Measurements from ENCODE around the gene MRPS27.

GRCh38 chr5:72226950-72227349, 93.1 kb downstream of the MRPS27 start:
- no peak for TF ChIP-seq FOXM1 (IDR thresholded peaks at IDR 0.05; ENCODE audit: borderline replicate concordance, low read depth)
- no peak for TF ChIP-seq NFIC (IDR thresholded peaks at IDR 0.05)
- TF ChIP-seq TEAD4 (IDR thresholded peaks at IDR 0.05), result no peak
- TF ChIP-seq TAF1 (IDR thresholded peaks at IDR 0.05; ENCODE audit: low read depth), result no peak
- no peak for TF ChIP-seq YY1 (IDR thresholded peaks at IDR 0.05; ENCODE audit: low read depth)
- no peak for TF ChIP-seq CREB1 (IDR thresholded peaks at IDR 0.05; ENCODE audit: low read depth)
- no peak for TF ChIP-seq REST (IDR thresholded peaks at IDR 0.05; ENCODE audit: low read depth)
- TF ChIP-seq EP300 (IDR thresholded peaks at IDR 0.05; ENCODE audit: borderline replicate concordance), result no peak
- TF ChIP-seq MAX (IDR thresholded peaks at IDR 0.05), result no peak
- no peak for TF ChIP-seq EGR1 (IDR thresholded peaks at IDR 0.05)
- TF ChIP-seq USF1 (IDR thresholded peaks at IDR 0.05), result no peak

All from Ishikawa (cell line).